Stomach (tissue), 9 donors: ENCODE measurements around the gene GRIN3A. TPM values are rescaled to one million over a fixed set of nuclear protein-coding genes. Genes with fewer than 3 reads are reported as not detected.

Source experiments
- DNase-seq, 2 donors: peaks; one replicate each; pipeline versions ENCODE4 v3.0.0 to v3.0.0-alpha.2; 2013 to 2019
- H3K27ac ChIP-seq, 5 donors: fragments of 200-600 bp in 4 of 5; sonication (generic) in 4 of 5; one replicate each; pipeline ENCODE4 v1.5.1; 2013 to 2019; ENCODE audit warnings: mild to moderate bottlenecking in 1 of 5, moderate library complexity in 1 of 5
- H3K27me3 ChIP-seq, 3 donors: fragments of 200-600 bp; sonication (generic); one replicate each; pipeline ENCODE4 v1.5.1; 2017 to 2019; ENCODE audit warnings: mixed run types in 1 of 3
- H3K36me3 ChIP-seq, 4 donors: fragments of 200-600 bp; sonication (generic); 1 replicate in 3 of 4; 2 replicates in 1 of 4; pipeline ENCODE4 v1.5.1; 2016 to 2019
- H3K4me1 ChIP-seq, 4 donors: fragments of 200-600 bp; sonication (generic); one replicate each; pipeline ENCODE4 v1.5.1; 2016 to 2019
- H3K4me3 ChIP-seq, 4 donors: fragments of 200-600 bp; sonication (generic) in 3 of 4; one replicate each; pipeline ENCODE4 v1.5.1; 2016 to 2019; ENCODE audit warnings: mild to moderate bottlenecking in 1 of 4
- H3K9me3 ChIP-seq, 4 donors: fragments of 200-600 bp; sonication (generic); one replicate each; pipeline ENCODE4 v1.5.1; 2016 to 2019
- CTCF ChIP-seq, 7 experiments: fragments of 450-650 bp in 4 of 7; fragments of 200-600 bp in 3 of 7; sonication (generic) in 3 of 7; IDR thresholded peaks; one replicate each; pipeline ENCODE4 v1.5.1; 2016 to 2019; ENCODE audit warnings: antibody characterized with exemption in 7 of 7, control low read depth in 2 of 7, mild to moderate bottlenecking in 1 of 7
- EP300 ChIP-seq: sonication (generic); formaldehyde crosslinking; IDR thresholded peaks from one replicate; pipeline ENCODE4 v1.6.1; 2017; ENCODE audit warnings: antibody characterized with exemption
- POLR2A ChIP-seq, 4 donors: fragments of 450-650 bp; IDR thresholded peaks; one replicate each; pipeline ENCODE4 v1.6.1; 2016; ENCODE audit warnings: antibody characterized with exemption in 4 of 4, control low read depth in 2 of 4, mild to moderate bottlenecking in 1 of 4, moderate library complexity in 1 of 4
- POLR2AphosphoS5 ChIP-seq, 3 donors: sonication (generic); formaldehyde crosslinking; IDR thresholded peaks; one replicate each; pipeline ENCODE4 v1.6.1; 2016; ENCODE audit warnings: antibody characterized with exemption in 3 of 3
- WGBS, 5 donors: extraction: QIAGEN DNeasy Blood & Tissue Kit in 3 of 5; methylation state at CpG; one replicate each; pipeline versions ENCODE4 v1.1.5 to v1.1.7; 2013 to 2018; 5-methylcytosine and 5-hydroxymethylcytosine counted together
- intact Hi-C: fragments of 100-400 bp; cut with DNase I; formaldehyde crosslinking; loops from one replicate; pipeline ENCODE4 v1.15.1; 2023; ENCODE audit warnings: low total_unique reads
- polyA plus RNA-seq, 3 donors: library from polyadenylated mRNA; stranded (reverse); fragments of 200-250 nt; gene quantifications; one replicate each; pipeline ENCODE4 v1.2.3, GENCODE V29; 2013
- total RNA-seq, 5 donors: library from RNA; depleted of rRNA; stranded (reverse); fragments of >200 nt; gene quantifications; one replicate each; pipeline versions ENCODE4 v1.1.0 to v1.2.3, GENCODE V29; 2014 to 2016
- donor health status: healthy with polysubstance abuse.
- donor health status: Bipolar disorder and iron deficiency.
- donor health status: healthy.

The GRIN3A gene
- total and polyA plus RNA-seq, 8 donors = 0.18 TPM; not detected in 7

- intact Hi-C loops = no loop called here
- Histone ChIP-seq H3K27ac (no peak overlapping the region), H3K36me3 (peaks cover 7 to 85% (median 76%) of the 10 kb centered on the region in 4 donors), H3K27me3 (no peaks in the 10 kb centered on the region), H3K4me1 (peaks cover 0 to under 1% (median 0%) of the 10 kb centered on the region in 4 donors), H3K9me3 (no peaks in the 10 kb centered on the region), H3K4me3 (no peak overlapping the region)
- WGBS, 5 donors = 85 to 92% (median 87%) methylated on average over 5 of the region's 5 CpGs
- no peak for TF ChIP-seq EP300
- TF ChIP-seq POLR2A (IDR thresholded peaks at IDR 0.05) = no peak
- no peak for TF ChIP-seq POLR2AphosphoS5 (IDR thresholded peaks at IDR 0.05)
- peak in 2 of 7 experiments; percentile 9 to 14 for TF ChIP-seq CTCF (IDR thresholded peaks at IDR 0.05)
- peak in 1 of 2 donors; percentile 48 for DNase-seq
Observed at GRCh38 chr9:101566904-101567724, 171.3 kb downstream of the GRIN3A start.

- no peaks in the 10 kb centered on the region for H3K27me3 ChIP-seq
- no peak for TF ChIP-seq EP300
- TF ChIP-seq POLR2A (IDR thresholded peaks at IDR 0.05) = no peak
- no peak for TF ChIP-seq POLR2AphosphoS5 (IDR thresholded peaks at IDR 0.05)
- TF ChIP-seq CTCF (IDR thresholded peaks at IDR 0.05) = no peak
- intact Hi-C loops = no loop called here
- no peaks in the 10 kb centered on the region for H3K4me1 ChIP-seq
- no peak overlapping the region for H3K4me3 ChIP-seq
- H3K9me3 ChIP-seq = no peaks in the 10 kb centered on the region
- no peak for DNase-seq
- peaks cover 13 to 99% (median 93%) of the 10 kb centered on the region in 4 donors for H3K36me3 ChIP-seq
- no peak overlapping the region for H3K27ac ChIP-seq
Observed at GRCh38 chr9:101564252-101564651, 174.2 kb downstream of the GRIN3A start.

GRCh38 chr9:101562966-101563365 is 175.5 kb downstream of the GRIN3A start:
- TF ChIP-seq POLR2A (IDR thresholded peaks at IDR 0.05) = no peak
- TF ChIP-seq EP300 = no peak
- no peak for TF ChIP-seq CTCF (IDR thresholded peaks at IDR 0.05)
- no peak for TF ChIP-seq POLR2AphosphoS5 (IDR thresholded peaks at IDR 0.05)
- H3K9me3 ChIP-seq = peaks cover 0 to 3% (median 0%) of the 10 kb centered on the region in 4 donors
- intact Hi-C loops = no loop called here
- H3K27ac ChIP-seq = no peak overlapping the region
- 94 to 100% (median 97%) methylated on average over 1 of the region's 1 CpG for WGBS, 5 donors
- H3K36me3 ChIP-seq = peaks cover 13 to 100% (median 98%) of the 10 kb centered on the region in 4 donors
- no peak overlapping the region for H3K4me3 ChIP-seq
- DNase-seq = no peak
- no peaks in the 10 kb centered on the region for H3K4me1 ChIP-seq
- H3K27me3 ChIP-seq = no peaks in the 10 kb centered on the region

- no peak for DNase-seq
- Histone ChIP-seq H3K9me3 (peaks cover 0 to 4% (median 0%) of the 10 kb centered on the region in 4 donors), H3K27me3 (no peaks in the 10 kb centered on the region), H3K27ac (no peak overlapping the region), H3K36me3 (peaks cover 13 to 100% (median 99%) of the 10 kb centered on the region in 4 donors), H3K4me3 (no peak overlapping the region), H3K4me1 (no peaks in the 10 kb centered on the region)
- TF ChIP-seq POLR2A (IDR thresholded peaks at IDR 0.05) (no peak), POLR2AphosphoS5 (IDR thresholded peaks at IDR 0.05) (no peak), CTCF (IDR thresholded peaks at IDR 0.05) (no peak), EP300 (no peak)
- intact Hi-C loops = no loop called here
- 82 to 100% (median 91%) methylated on average over 1 of the region's 1 CpG for WGBS, 5 donors
Observed at GRCh38 chr9:101561740-101562139, 176.7 kb downstream of the GRIN3A start.
